Esophagus muscularis mucosa (tissue), 3 donors: ENCODE measurements around the gene METAP2.

Source experiments
- POLR2A ChIP-seq: fragments of 450-650 bp; IDR thresholded peaks from one replicate; pipeline ENCODE4 v1.6.1; 2017; ENCODE audit warnings: antibody characterized with exemption, moderate library complexity, mild to moderate bottlenecking, low read depth
- POLR2AphosphoS5 ChIP-seq, 2 donors: sonication (generic); formaldehyde crosslinking; IDR thresholded peaks; one replicate each; pipeline ENCODE4 v1.6.1; 2017; ENCODE audit warnings: antibody characterized with exemption in 2 of 2
- TF ChIP-seq, protein P1 (sequence below), 3 experiments: fragments of 200-600 bp in 2 of 3; fragments of 450-650 bp in 1 of 3; sonication (generic) in 2 of 3; IDR thresholded peaks; one replicate each; pipeline ENCODE4 v1.5.1; 2017 to 2019; ENCODE audit warnings: antibody characterized with exemption in 3 of 3, mild to moderate bottlenecking in 2 of 3, moderate library complexity in 1 of 3

GRCh38 chr12:95520816-95521215 lies 46.9 kb downstream of the METAP2 start:
- no peak for TF ChIP-seq POLR2AphosphoS5 (IDR thresholded peaks at IDR 0.05)
- TF ChIP-seq, protein P1, sequence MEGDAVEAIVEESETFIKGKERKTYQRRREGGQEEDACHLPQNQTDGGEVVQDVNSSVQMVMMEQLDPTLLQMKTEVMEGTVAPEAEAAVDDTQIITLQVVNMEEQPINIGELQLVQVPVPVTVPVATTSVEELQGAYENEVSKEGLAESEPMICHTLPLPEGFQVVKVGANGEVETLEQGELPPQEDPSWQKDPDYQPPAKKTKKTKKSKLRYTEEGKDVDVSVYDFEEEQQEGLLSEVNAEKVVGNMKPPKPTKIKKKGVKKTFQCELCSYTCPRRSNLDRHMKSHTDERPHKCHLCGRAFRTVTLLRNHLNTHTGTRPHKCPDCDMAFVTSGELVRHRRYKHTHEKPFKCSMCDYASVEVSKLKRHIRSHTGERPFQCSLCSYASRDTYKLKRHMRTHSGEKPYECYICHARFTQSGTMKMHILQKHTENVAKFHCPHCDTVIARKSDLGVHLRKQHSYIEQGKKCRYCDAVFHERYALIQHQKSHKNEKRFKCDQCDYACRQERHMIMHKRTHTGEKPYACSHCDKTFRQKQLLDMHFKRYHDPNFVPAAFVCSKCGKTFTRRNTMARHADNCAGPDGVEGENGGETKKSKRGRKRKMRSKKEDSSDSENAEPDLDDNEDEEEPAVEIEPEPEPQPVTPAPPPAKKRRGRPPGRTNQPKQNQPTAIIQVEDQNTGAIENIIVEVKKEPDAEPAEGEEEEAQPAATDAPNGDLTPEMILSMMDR (IDR thresholded peaks at IDR 0.05), result no peak
- TF ChIP-seq POLR2A, result no peak
